NCI-H82 (cell line): ENCODE data around the gene INPP4B.
A peak's percentile ranks its signal among the peaks of the same experiment; 100 is the strongest.

Experiments
- DNase-seq: peaks from one replicate; lab custom pipeline; 2025; lab: John Stamatoyannopoulos, UW

The INPP4B gene

GRCh38 chr4:142574306-142574705 lies 271.8 kb downstream of the INPP4B start:
- DNase-seq = no peak

GRCh38 chr4:142572071-142572470 lies 274.0 kb downstream of the INPP4B start:
- DNase-seq = no peak

GRCh38 chr4:142567620-142568451 lies 278.3 kb downstream of the INPP4B start:
- peak; percentile 36 for DNase-seq

GRCh38 chr4:142567199-142567598 lies 278.9 kb downstream of the INPP4B start:
- DNase-seq = peak; percentile 78

- DNase-seq = no peak
These were observed 279.3 kb downstream of the INPP4B start for GRCh38 chr4:142566777-142567176.

GRCh38 chr4:142566243-142566642 lies 279.9 kb downstream of the INPP4B start:
- no peak for DNase-seq

GRCh38 chr4:142565771-142566170 lies 280.3 kb downstream of the INPP4B start:
- DNase-seq = no peak

GRCh38 chr4:142563682-142564291 lies 282.3 kb downstream of the INPP4B start:
- no peak for DNase-seq

GRCh38 chr4:142559986-142560385 lies 286.1 kb downstream of the INPP4B start:
- no peak for DNase-seq

GRCh38 chr4:142558851-142559250 lies 287.2 kb downstream of the INPP4B start:
- DNase-seq = peak; percentile 51

GRCh38 chr4:142557239-142557801 lies 288.8 kb downstream of the INPP4B start:
- DNase-seq = no peak

- DNase-seq = no peak
These were observed 289.4 kb downstream of the INPP4B start for GRCh38 chr4:142556570-142557238.

GRCh38 chr4:142556048-142556447 lies 290.1 kb downstream of the INPP4B start:
- no peak for DNase-seq

GRCh38 chr4:142554412-142554811 lies 291.7 kb downstream of the INPP4B start:
- peak; percentile 49 for DNase-seq

- no peak for DNase-seq
These were observed 294.4 kb downstream of the INPP4B start for GRCh38 chr4:142551517-142552305.

- DNase-seq = no peak
These were observed 295.1 kb downstream of the INPP4B start for GRCh38 chr4:142550965-142551364.

GRCh38 chr4:142549726-142550463 lies 296.2 kb downstream of the INPP4B start:
- no peak for DNase-seq

GRCh38 chr4:142549248-142549647 lies 296.9 kb downstream of the INPP4B start:
- DNase-seq = no peak

GRCh38 chr4:142548491-142548890 lies 297.6 kb downstream of the INPP4B start:
- DNase-seq = no peak

GRCh38 chr4:142547974-142548373 lies 298.1 kb downstream of the INPP4B start:
- no peak for DNase-seq

GRCh38 chr4:142544594-142544993 lies 301.5 kb downstream of the INPP4B start:
- DNase-seq = no peak
